Endothelial cell of umbilical vein (primary cell): ENCODE results near the gene ZNF213. TPM values are rescaled to one million over a fixed set of nuclear protein-coding genes. Genes with fewer than 3 reads are reported as not detected.

Source experiments
- BruUV-seq: library from RNA; stranded (reverse); fragments of 400-500 nt; replicated peaks from 2 replicates; lab custom pipeline; 2021; lab: Mats Ljungman, UMichigan
- CTCF ChIA-PET: fragments of 300-600, 350-600 bp; sonication (Branson Sonifier 250); formaldehyde crosslinking; loops from one replicate; lab custom pipeline; 2021; ENCODE audit warnings: antibody characterized with exemption, inconsistent platforms; lab: Charles Lee
- POLR2A ChIA-PET: fragments of 300-600, 350-600 bp; sonication (Branson Sonifier 250); formaldehyde crosslinking; loops from one replicate; lab custom pipeline; 2021; ENCODE audit warnings: antibody characterized with exemption, inconsistent platforms; lab: Charles Lee
- DNase-seq: peaks from one replicate; pipeline ENCODE4 v3.0.0-alpha.2; 2011; ENCODE audit warnings: low read depth, low spot score
- FAIRE-seq: peaks from 2 replicates; lab custom pipeline; 2011; peaks lifted over from hg19 to GRCh38; lab: Jason Lieb, UNC
- H2AFZ ChIP-seq: 2 replicates; pipeline ENCODE4 v1.6.0; 2012; ENCODE audit warnings: low read depth, low read length, control low read depth, inconsistent platforms
- H3K27ac ChIP-seq: 2 replicates; pipeline ENCODE4 v1.5.1; 2011; ENCODE audit warnings: low read depth, mild to moderate bottlenecking, control low read depth, low read length, moderate library complexity; ENCODE audit not compliant: insufficient read depth
- H3K27me3 ChIP-seq, 2 experiments: 2 replicates each; pipeline versions ENCODE4 v1.6.0 to v1.6.1; 2011; ENCODE audit warnings: low read length in 2 of 2, mixed read lengths in 1 of 2; ENCODE audit not compliant: control insufficient read depth in 2 of 2, insufficient read depth in 2 of 2
- H3K36me3 ChIP-seq, 2 experiments: 2 replicates in 1 of 2; 3 replicates in 1 of 2; pipeline ENCODE4 v1.5.1; 2011; ENCODE audit warnings: low read length in 2 of 2, mild to moderate bottlenecking in 1 of 2, moderate library complexity in 1 of 2; ENCODE audit not compliant: control insufficient read depth in 2 of 2, insufficient read depth in 2 of 2; ENCODE audit errors: extremely low read depth in 1 of 2
- H3K4me1 ChIP-seq: 3 replicates; pipeline ENCODE4 v1.5.1; 2011; ENCODE audit warnings: mild to moderate bottlenecking, low read length; ENCODE audit not compliant: control insufficient read depth, insufficient read depth; ENCODE audit errors: extremely low read depth
- H3K4me2 ChIP-seq: 2 replicates; pipeline ENCODE4 v1.6.1; 2011; ENCODE audit warnings: low read length, control low read depth, mixed read lengths; ENCODE audit not compliant: insufficient read depth
- H3K4me3 ChIP-seq, 3 experiments: fragments of 200-600 bp in 1 of 3; sonication (generic), shearing (Covaris generic) in 1 of 3; replicated peaks in 1 of 3; 2 replicates each; pipeline ENCODE4 v1.5.1; 2011 to 2016; ENCODE audit warnings: control low read depth in 3 of 3, low read length in 3 of 3, mild to moderate bottlenecking in 2 of 3, inconsistent platforms in 1 of 3, low read depth in 1 of 3, moderate library complexity in 1 of 3; ENCODE audit not compliant: insufficient read depth in 1 of 3
- H3K79me2 ChIP-seq: 2 replicates; pipeline ENCODE4 v1.6.0; 2012; ENCODE audit warnings: low read length, inconsistent platforms; ENCODE audit not compliant: control insufficient read depth, insufficient read depth
- H3K9ac ChIP-seq: replicated peaks from 2 replicates; pipeline ENCODE3; 2011; ENCODE audit warnings: low read length, control low read depth; ENCODE audit not compliant: insufficient read depth; ENCODE audit errors: extremely low read depth
- H3K9me1 ChIP-seq: replicated peaks from 3 replicates; pipeline ENCODE4 v1.6.0; 2011; ENCODE audit warnings: mild to moderate bottlenecking, low read length; ENCODE audit not compliant: control insufficient read depth, insufficient read depth; ENCODE audit errors: extremely low read depth
- H3K9me3 ChIP-seq: replicated peaks from 2 replicates; pipeline ENCODE4 v1.5.1; 2012; ENCODE audit warnings: low read length, inconsistent platforms; ENCODE audit not compliant: control insufficient read depth, insufficient read depth
- H4K20me1 ChIP-seq: replicated peaks from 2 replicates; pipeline ENCODE3; 2011; ENCODE audit warnings: mild to moderate bottlenecking, low read length; ENCODE audit not compliant: control insufficient read depth, insufficient read depth; ENCODE audit errors: extremely low read depth
- EZH2 ChIP-seq: IDR thresholded peaks from 2 replicates; pipeline ENCODE4 v1.6.1; 2012; ENCODE audit warnings: borderline replicate concordance, low read depth, mild to moderate bottlenecking, moderate library complexity, low read length, inconsistent platforms; ENCODE audit not compliant: severe bottlenecking
- FOS ChIP-seq: IDR thresholded peaks from 2 replicates; pipeline ENCODE4 v1.6.1; 2011; ENCODE audit warnings: mild to moderate bottlenecking, low read length, moderate library complexity, borderline replicate concordance; ENCODE audit not compliant: insufficient read depth
- GATA2 ChIP-seq: IDR thresholded peaks from 2 replicates; pipeline ENCODE4 v1.7.0; 2011; ENCODE audit warnings: low read depth, mild to moderate bottlenecking, moderate library complexity, mixed read lengths, low read length; ENCODE audit not compliant: insufficient read length, insufficient read depth
- JUN ChIP-seq: IDR thresholded peaks from 2 replicates; pipeline ENCODE4 v1.6.1; 2011; ENCODE audit warnings: borderline replicate concordance, low read depth; ENCODE audit not compliant: insufficient read length, insufficient read depth
- MYC ChIP-seq: IDR thresholded peaks from one replicate; pipeline ENCODE4 v1.6.1; 2011; ENCODE audit warnings: mild to moderate bottlenecking, low read depth, low read length
- POLR2A ChIP-seq: IDR thresholded peaks from 2 replicates; pipeline ENCODE4 v1.6.1; 2012; ENCODE audit warnings: low read depth, mild to moderate bottlenecking, control low read depth, low read length
- POLR2AphosphoS5 ChIP-seq: IDR thresholded peaks from 2 replicates; pipeline ENCODE4 v1.6.1; 2012; ENCODE audit warnings: low read depth, mild to moderate bottlenecking, control low read depth, low read length, moderate library complexity; ENCODE audit not compliant: insufficient read depth
- dilution Hi-C: fragments of 300-500 bp; cut with MboI; formaldehyde crosslinking; loops from one replicate; pipeline ENCODE4 v1.15.0; 2019; ENCODE audit warnings: low sequenced_read_pairs; ENCODE audit not compliant: extremely low pct_ligation_motif_present
- intact Hi-C: fragments of 100-400 bp; cut with micrococcal nuclease; formaldehyde crosslinking; loops from one replicate; pipeline ENCODE4 v1.10.0; 2022
- polyA plus RNA-seq, 4 experiments: library from polyadenylated mRNA; depleted of rRNA in 3 of 4; stranded (reverse) in 3 of 4; unstranded in 1 of 4; fragments of >200 nt; gene quantifications; 2 replicates each; pipeline versions ENCODE4 v1.2.1 to v1.2.3, GENCODE V29; 2011 to 2012; ENCODE audit warnings: missing spikeins in 1 of 4
- total RNA-seq: library from RNA; stranded (reverse); gene quantifications from 2 replicates; pipeline ENCODE4 v1.2.3, GENCODE V29; 2021
- TF ChIP-seq, protein P1 (sequence below), 2 donors: IDR thresholded peaks; 1 replicate in 1 of 2; 2 replicates in 1 of 2; pipeline ENCODE4 v1.5.1; 2011; ENCODE audit warnings: low read length in 2 of 2, mild to moderate bottlenecking in 2 of 2, moderate library complexity in 2 of 2, control low read depth in 1 of 2, inconsistent platforms in 1 of 2, low read depth in 1 of 2; ENCODE audit not compliant: insufficient read depth in 1 of 2; ENCODE audit errors: extremely low read depth in 1 of 2
- TF ChIP-seq, protein P2 (sequence below): IDR thresholded peaks from 2 replicates; pipeline ENCODE4 v1.6.1; 2011; ENCODE audit not compliant: insufficient read depth, insufficient read length

The ZNF213 gene
- total and polyA plus RNA-seq, 2 donors (not counting 3 experiments of a cell fraction or from before 2014, with no cell fraction given) = 2.0 to 9.8 TPM

DNA sequence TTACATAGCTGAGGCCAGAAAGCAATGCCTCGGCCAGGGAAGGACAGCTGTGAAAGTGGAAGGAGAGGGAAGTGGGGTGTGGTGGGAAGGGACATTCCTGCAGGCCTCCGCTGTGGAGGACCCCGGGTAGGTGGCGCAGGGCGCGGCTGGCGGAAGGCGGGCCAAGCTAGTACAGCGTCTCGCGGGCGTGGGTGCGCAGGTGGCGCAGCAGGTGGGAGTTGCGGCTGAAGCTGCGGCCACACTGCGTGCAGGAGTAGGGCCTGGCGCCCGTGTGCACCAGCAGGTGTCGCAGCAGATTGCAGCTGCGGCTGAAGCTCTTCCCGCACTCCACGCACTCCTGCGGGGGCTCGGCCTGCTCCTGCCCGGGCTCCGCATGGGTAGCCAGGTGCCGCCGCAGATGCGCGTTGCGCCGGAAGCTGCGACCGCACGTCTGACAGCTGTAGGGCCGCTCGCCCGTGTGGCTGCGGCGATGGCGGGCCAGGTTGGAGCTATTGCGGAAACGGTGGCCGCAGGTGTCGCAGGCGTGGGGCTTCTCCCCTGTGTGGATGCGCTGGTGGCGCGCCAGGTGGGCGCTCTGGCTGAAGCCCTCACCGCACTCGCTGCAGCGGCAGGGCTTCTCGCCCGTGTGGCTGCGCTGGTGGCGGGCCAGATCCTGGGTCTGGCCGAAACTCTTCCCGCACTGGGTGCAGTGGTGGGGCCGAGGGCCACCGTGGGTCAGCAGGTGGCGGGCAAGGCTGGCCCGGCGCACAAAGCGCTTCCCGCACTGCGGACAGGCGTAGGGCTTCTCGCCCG is 45.7 kb upstream of the ZNF213 start:
- POLR2A ChIA-PET = no interaction called here
- Histone ChIP-seq H3K9ac (no peak overlapping the region), H3K27ac (no peak overlapping the region), H3K9me3 (no peaks in the 10 kb centered on the region), H3K36me3 (no peaks in the 10 kb centered on the region), H3K27me3 (no peaks in the 10 kb centered on the region), H3K4me2 (no peak overlapping the region), H4K20me1 (no peaks in the 10 kb centered on the region), H3K4me3 (no peak overlapping the region), H3K4me1 (peaks cover 25% of the 10 kb centered on the region), H2AFZ (no peak overlapping the region), H3K79me2 (no peaks in the 10 kb centered on the region), H3K9me1 (no peaks in the 10 kb centered on the region)
- intact Hi-C loops (no loop called here), dilution Hi-C loops (no loop called here)
- no peak for FAIRE-seq
- no peak for DNase-seq
- BruUV-seq = no TSS peak
- TF ChIP-seq POLR2AphosphoS5 = no peak
- no peak for TF ChIP-seq EZH2
- no peak for TF ChIP-seq JUN
- TF ChIP-seq, protein P1, sequence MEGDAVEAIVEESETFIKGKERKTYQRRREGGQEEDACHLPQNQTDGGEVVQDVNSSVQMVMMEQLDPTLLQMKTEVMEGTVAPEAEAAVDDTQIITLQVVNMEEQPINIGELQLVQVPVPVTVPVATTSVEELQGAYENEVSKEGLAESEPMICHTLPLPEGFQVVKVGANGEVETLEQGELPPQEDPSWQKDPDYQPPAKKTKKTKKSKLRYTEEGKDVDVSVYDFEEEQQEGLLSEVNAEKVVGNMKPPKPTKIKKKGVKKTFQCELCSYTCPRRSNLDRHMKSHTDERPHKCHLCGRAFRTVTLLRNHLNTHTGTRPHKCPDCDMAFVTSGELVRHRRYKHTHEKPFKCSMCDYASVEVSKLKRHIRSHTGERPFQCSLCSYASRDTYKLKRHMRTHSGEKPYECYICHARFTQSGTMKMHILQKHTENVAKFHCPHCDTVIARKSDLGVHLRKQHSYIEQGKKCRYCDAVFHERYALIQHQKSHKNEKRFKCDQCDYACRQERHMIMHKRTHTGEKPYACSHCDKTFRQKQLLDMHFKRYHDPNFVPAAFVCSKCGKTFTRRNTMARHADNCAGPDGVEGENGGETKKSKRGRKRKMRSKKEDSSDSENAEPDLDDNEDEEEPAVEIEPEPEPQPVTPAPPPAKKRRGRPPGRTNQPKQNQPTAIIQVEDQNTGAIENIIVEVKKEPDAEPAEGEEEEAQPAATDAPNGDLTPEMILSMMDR (IDR thresholded peaks at IDR 0.05; ENCODE audit: extremely low read depth in 1 of 2, insufficient read depth in 1 of 2, low read depth in 1 of 2, low read length in 2 of 2) = no peak
- TF ChIP-seq MYC = no peak
- no peak for TF ChIP-seq GATA2
- no peak for TF ChIP-seq FOS
- TF ChIP-seq POLR2A = no peak
- TF ChIP-seq, protein P2, sequence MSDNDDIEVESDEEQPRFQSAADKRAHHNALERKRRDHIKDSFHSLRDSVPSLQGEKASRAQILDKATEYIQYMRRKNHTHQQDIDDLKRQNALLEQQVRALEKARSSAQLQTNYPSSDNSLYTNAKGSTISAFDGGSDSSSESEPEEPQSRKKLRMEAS = no peak
- CTCF ChIA-PET = interaction anchor here (1.2 to 5.1 kb wide), 2 partner anchors 30 to 61 kb away, joined by 3 to 29 read pairs; no protein-coding TSS in a partner anchor
